Stimulated activated CD8-positive, alpha-beta memory T cell treated with anti-CD3 and anti-CD28 coated beads, Interleukin-4, amount 100 ng/mL, for 1 hour (primary cell): Measurements from ENCODE around the gene KRT78.

Experiments
- DNase-seq, 2 donors: peaks; one replicate each; pipeline ENCODE4 v3.0.0-alpha.2; 2020; ENCODE audit warnings: low read depth in 2 of 2, low spot score in 1 of 2

The KRT78 gene

DNA sequence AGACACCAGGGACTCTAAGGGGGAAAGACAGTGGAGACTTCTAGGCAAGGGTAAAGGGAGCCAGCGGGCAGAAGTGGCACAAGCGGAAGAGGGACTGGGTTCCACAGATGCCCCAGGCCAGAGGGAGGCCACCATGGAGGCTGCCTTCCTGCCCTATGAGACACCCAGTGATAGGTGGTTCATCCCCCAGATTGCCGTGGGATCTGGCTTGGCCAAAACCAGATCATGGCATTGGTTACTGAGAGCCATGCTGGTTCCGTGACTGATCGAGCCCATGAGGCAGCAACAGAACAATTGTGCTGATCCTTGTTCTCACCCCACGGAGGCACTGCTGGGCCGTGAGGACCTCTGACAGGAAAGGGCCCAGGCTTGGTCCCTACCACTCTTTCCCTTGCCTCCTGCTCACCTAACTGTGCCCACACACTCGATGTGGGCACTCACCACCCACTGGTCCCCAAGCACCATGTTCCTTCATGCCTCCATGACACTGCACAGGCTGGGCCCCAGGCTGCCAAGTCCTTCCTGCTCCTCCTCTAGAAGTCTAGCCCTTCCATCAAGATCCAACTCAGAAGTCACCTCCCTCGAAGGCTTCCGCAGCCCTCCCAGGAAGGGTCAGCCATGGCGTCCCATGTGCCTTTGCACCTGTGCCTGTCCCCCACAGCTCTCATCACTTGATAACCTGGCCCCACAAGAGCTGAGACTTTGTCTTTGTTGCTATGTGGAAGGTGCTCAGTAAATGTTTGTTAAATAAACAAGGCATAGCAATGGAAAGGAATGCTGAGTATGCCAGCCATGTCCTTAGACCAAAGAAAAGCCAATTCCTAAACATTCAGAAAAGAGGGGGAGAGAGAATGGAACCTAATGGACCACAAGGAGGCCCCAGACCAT is 21.9 kb downstream of the KRT78 start:
- DNase-seq, result no peak

DNA sequence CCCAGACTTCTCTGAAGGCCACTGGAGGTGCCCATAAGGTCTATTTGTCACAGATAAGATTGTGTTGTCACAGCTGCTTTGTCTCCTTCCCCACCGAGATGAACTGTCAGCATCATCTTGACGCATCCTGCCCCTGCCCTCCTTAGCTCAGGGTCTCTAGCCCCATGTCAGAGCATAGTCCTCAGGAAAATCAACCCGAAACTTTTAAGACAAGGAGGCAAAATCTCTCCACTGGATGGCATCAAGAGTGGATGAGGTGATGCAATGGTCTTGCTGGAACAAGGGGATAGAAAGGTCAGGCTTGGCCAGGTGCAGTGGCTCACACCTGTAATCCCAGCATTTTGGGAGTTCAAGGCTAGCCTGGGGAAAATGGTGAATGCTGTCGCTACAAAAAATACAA is 22.8 kb downstream of the KRT78 start:
- no peak for DNase-seq

DNA sequence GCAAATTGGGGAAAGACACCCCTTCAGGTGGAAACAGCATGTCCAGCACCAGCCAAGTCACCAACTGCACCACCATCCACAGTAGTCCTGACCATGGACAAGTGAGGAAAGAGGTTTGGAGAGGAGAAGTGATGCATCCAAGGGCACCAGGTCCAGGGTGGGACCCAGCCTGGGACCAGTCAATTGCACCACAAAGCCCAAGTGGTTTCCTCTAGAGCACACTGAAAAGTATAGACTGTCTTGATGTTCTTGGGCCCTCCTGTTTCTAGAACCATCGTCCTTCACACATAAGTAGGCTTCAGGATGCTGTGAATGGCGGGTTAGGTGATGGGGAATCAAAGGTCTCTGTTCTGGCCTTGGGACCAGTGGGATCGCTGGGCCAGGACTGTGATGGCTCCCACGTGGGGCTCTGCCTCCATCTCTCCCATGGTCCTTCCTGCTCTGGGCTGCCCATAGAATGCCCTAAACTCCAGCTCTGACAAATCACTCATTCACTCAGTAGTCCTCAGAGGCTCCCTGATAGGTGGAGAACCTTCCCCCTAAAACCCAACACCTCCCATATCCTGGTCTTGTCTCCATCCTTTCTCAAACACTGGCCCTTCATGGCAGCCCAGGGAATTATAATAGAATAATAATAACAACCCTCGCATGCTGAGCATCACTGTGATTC is 23.9 kb downstream of the KRT78 start:
- DNase-seq, result no peak

DNA sequence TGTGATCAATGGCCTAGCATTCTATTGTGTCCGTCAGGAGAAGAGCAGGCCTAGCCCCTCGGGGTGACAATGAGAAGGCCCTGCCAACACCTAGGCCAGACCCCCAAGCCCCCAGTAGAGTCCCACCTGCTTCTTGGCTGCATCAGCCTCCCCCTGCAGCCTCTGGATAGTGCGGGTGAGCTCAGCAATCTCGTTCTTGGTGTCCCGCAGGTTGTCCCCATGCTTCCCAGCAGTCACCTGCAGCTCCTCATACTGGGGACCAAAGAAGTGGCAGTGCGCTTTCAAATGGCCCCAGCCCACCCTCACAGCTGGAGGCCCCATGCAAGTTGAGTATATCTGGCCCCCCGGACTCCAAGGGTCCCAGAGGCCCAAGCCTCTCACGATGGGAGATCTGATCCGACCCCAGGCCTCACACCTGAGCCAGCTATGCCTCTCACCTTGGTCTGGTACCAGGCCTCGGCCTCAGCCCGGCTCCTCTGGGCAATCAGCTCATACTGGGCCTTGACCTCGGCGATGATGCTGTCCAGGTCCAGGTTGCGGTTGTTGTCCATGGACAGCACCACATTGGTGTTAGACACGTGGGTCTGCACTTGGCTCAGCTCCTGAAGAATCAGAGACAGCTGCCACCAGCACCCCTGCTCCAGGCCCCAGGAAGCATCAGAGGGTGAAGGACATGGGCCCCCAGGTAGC is 24.9 kb downstream of the KRT78 start:
- no peak for DNase-seq

DNA sequence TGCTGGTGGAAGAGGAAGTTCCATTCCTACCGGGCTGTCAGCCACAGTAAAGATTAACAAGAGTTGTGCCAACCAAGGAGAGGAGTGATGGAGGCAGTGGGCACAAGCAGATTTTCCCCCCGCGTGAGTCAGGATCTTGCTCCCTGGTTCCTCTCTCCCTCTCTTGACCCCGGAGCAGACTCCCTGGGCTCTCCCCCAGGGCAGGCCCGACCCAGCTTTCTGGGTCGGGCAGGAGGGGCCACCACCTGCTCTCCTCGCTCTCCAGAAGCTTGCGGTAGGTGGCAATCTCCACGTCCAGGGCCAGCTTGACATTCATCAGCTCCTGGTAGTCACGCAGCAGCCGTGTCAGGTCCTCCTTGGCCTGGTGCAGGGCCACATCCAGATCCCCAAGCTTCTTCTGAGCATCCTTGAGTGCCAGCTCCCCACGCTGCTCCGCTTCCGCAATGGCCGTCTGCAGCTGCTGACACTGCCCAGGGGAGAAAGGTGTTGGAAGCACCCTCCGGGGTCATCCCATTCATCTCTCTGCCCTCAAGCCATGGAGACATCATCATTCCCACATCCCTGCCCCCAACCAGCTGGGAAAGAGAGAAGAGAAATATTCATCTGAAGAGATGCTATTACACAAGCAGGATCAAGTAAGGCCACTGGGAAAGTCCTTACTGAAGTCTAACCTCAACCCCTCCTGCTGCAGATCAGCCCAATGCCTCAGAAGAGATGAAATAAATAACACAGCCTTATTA is 25.9 kb downstream of the KRT78 start:
- DNase-seq, result no peak

DNA sequence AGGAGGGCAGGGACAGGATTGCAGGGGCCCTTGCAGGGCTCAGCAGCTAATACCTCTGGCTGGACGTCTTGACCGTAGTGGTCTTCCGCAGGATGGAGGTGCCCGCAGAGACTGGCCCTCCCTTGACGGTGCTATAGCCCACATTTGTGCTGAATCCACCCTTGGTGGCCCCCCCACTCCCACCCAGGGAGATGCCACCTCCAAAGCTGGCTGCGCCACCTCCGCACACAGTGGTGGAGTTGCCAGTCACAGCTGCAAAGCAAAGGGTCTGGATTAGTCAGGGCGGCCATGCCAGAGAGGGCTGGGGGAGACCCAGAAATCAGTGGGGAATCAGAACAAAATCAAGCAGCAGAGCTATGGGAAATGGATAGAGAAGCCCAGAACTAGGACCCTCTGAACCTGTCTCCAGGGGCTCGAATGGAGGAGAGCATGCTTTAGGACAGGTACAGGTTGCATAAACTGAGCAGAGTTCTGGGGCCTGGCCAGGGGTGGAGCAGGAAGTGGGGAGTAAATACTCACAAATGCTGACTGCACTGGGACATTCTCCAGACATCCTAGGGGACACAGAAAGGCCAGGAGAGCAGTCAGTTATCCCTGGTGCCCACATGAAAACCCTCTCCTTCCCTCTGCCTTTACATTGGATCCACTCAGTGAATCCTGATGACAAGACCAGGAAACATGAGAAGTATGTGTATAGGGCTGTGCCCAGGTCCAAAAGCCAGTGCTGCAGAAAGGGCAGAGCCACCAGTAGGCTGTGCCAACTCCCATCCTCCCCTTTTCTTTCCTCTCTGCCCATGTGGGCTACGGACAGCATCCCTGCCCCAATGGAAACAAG is 26.8 kb downstream of the KRT78 start:
- DNase-seq, result no peak

DNA sequence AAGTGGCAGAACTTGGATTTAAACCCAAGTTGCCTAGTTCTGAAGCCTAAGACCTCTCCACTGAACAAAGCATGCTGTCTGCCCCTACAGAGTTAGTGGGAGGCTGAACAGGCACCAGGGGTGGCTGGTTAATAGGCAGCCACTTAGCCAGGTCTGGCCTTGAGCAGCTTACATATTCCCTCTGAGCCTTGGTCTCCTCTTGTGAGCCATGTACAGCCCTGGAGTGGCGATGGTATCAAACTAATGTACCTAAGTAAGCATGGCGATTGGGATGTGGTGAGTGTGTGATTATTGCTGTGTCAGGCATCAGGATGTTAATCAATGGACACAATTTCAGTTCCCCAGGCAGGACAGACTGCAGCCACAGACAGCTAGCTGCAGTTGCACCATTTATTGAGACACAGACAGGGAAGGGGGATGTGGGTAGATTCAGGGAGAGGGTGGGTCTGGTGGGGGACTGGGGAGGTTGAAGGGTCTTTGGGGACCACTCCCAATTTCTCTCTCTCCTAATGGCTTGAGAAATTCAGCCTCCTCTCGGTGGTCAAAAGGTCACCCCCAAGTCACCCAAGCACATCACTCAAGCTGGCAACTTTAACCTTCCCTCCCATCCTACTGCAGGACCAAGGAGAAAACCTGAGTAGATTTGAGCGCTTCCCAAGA is 27.6 kb downstream of the KRT78 start:
- no peak for DNase-seq

DNA sequence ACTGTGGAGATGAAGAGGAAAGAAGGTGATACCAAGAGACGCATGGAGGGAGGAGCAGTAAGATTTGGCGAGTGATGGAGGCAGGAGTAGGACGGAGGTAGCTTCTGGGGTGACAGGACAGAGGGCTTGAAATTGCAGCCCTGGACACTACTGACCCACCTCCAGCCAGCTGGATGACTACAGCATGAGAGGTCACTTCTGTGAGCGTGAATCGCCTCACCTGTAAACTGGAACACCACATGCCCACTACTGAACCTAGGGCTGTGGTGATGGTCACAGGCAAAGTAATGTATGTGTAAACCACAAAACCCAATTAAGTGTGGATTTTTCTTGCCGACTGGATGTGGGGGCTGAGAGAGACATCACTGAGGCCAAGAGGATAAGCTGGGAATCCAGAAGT is 28.3 kb downstream of the KRT78 start:
- no peak for DNase-seq

DNA sequence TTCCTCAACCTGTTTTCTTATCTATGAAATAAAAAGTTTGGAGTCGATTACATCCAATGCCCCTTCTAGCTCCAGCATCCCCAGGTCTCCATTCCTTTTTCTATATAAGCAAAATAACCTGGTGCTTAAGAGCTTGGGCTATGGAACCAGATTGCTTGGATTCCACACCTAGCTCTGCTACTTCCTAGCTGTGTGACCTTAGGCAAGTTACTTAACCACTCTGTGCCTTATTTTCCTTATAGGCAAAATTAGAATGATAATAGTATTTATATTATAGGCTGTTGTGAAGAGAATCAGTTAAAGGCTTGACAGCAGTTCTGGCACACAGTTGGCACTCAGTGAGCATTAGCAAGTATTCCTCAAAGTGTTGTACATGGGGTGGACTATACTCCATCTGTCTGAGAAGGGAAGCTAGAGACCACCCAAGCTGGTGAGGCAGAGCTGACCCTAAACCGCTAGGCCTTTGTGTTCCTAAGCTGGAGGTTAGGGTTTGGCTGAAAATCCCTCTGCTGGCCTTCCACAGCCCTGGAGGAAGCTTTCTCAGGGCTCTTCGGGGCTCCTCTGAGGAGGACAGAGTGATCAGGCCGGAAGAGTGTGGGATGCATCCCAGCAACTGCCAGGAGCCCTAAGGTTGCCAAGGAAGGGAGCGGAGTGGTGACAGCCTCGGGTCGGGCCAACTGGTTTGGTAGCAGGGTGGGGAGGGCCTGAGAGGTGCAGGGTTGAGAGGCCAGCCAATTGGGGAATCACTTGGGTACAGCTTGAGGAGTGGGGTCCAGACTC is 28.9 kb downstream of the KRT78 start:
- no peak for DNase-seq

DNA sequence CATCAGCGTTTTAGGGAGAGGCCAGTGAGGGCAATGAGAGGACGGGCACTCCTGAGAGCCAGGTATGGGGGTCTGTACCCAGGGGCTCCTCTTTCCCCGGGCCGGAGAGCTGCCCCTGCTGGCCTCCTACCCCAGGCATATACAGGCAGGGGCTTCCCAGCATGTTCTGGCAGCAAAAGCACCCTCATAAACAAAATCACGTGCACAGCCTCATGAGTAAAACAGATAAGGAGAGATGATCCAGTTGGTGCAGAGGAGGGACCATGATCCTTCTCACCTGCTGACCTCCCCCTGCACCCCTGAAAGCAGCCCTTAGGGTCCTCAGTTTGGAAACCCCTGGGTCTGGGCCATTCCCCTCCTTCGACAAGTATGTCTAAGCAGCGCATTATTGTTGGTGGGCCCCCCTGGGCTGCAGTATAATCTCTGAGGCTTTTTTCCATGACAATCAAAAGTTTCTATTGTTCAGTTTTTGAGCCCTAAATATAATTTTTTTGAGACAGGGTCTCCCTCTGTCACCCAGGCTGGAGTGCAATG is 29.8 kb downstream of the KRT78 start:
- DNase-seq, result no peak

DNA sequence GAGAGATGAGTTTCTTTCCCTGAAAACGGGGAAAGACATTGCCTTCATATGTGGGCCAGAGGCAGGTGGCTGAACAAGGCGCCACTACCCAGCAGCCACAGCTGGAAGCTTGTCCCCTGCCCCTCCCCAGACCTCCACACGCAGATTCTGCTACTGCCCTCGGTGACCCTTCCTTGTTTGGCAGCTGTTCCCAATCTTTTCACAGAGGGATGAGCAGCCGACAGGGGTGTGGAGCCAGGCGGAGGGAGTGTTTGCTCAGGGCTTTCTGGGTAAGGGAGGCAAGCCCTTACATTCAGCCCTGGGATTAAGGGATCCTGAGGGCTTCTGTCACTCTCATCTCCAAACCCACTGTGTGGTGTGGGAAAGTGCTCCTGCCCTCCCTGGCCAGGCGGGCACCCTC is 30.4 kb downstream of the KRT78 start:
- no peak for DNase-seq

DNA sequence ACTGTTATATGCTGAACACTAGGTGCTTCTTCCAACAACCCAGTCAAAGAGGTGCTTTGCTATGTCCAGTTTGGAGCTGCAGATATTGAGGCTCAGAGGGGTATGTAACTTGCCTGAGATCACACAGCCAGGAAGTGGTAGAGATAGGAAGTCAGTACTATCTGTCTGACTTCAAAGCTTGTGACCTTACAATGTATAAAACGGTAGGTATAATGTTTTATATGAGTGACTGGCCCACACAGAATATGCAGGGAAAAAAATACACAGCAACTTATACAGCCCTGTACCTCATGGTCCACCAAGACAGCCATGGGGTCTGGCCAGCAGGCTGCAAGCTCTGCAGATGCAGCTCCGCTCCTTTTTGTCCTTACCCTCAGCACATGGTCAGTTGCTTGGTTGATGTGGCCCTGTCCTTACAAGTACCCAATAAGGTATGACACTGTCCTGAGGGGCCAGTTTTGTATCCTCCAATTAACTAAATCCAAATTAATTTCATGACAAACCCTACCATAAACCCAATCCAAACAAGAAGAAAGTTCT is 31.0 kb downstream of the KRT78 start:
- DNase-seq, result no peak

DNA sequence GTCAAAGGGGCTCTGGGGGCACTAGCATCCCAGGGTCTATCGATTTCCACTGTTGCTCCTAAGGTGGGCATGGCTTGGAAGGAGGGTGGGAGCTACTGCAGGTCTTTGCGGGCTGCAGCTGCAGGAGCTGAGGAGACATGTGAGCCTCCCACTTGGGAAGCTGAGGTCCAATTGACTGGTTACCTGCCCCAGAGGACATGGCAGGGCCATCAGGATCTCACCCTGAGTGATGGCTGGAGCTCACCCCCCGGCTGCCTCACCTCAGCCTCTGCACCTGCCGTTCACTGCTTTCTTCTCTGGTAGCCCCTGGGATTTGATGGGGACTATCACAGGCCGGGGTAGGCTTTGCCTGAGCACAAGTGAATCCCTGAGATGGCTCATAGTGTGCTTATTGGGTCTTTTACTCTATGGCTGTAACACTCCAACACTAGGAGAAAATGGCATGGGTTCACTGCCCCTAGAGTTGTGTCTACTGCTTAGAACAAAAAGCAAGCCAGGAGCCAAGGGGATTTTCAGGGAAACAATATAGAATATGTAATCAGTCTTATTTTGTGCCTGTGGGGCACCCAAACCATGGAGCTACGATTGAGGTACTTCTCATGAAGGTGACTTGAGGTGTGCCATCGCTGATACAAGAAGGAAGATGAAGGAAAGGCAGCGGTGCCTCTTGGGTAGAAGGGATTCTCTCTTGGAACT is 31.6 kb downstream of the KRT78 start:
- no peak for DNase-seq

DNA sequence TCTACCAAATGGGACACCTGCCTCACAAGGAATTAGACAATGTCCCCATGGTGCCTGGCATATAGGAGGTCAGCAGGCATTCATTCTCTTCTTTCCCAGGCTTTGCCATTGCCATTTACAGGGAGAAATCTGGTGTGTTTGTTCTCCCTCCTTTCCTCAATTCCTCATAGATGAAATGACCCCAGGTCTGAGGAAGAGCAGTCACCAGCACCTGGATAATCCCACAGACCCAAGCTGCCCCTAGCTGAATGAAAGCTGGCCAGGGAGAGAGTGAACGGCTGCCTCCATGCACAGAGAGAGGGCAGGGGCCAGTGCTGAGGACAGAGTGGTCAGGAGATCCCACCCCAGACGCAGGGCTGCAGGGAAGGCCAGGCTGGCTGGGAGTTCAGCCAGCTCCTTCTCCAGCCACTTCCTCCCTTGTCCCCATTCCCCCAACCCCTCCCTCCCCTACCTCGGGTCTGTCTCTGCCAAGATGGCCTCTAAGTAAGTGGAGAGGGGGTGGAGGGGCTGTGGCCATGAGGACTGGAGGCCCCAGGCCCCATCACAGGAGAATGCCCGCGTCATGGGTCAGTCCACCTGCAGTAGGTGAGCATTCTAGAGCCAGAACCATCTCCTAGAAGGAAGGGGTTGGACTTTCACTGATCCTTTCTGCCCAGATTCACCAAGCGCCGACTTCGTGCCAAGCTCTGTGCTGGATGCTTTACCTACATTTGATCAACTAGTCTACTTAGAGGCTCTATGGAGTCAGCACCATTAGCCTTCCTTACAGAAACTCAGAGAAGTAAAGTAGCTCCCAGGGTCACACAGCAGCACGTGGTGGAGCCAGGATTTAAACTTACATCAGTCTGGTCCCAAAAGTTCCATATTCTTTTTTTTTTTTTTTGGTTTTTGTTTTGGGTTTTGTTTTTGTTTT is 32.9 kb downstream of the KRT78 start:
- no peak for DNase-seq

DNA sequence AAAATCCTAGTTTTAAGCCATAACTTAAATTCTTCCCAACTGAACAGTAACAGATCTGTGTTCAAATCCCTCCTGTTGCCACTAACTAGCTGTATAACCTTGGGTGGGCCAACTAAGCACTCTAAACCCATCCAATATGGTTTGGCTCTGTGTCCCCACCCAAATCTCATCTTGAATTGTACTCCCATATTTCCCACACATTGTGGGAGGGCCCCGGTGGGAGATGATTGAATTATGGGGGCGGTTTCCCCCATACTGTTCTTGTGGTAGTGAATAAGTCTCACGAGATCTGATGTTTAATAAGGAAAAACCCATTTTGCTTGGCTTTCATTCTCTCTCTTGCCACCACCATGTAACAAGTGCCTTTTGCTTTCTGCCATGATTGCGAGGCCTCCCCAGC is 33.6 kb downstream of the KRT78 start:
- DNase-seq, result no peak

DNA sequence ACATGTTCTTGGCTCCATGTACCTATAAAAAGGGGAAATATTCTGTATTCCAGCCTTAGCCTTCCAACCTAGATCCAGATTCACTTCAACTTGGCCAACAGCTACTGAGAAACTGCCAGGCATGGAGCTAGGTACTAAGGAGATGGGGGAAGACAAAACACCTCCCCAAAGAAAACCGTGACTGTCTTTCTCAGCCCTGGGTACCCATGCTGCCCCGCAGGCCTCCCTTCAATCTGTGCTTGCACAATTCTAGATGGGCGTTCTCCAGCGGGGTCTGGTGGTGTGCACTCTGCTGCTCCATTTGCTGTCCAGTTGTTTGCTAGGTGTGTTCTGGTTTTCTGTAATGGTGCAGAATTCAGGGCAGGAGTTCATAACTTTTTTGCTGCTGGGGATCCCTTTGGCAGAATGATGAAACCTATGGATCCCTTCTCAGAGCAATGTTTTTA is 34.1 kb downstream of the KRT78 start:
- DNase-seq, result no peak
